Muscle of arm (tissue), 12 donors: ENCODE data around the gene TROAP. TPM values are rescaled to one million over a fixed set of nuclear protein-coding genes. Genes with fewer than 3 reads are reported as not detected.
"Not testable (repeated sequence)": the region's sequence is repeated elsewhere in the genome, so short reads cannot be mapped to it uniquely, and the experiment has no call there.

Source experiments
- DNase-seq: peaks from one replicate; pipeline ENCODE4 v3.0.0-alpha.2; 2013
- polyA plus RNA-seq, 12 donors: library from polyadenylated mRNA; unstranded; fragments of 120-200 nt; gene quantifications; one replicate each; pipeline ENCODE4 v1.2.1, GENCODE V29; 2013; ENCODE audit not compliant: insufficient read length in 12 of 12

The TROAP gene
- polyA plus RNA-seq, 12 donors = 7.0 to 29.2 (median 12.3) TPM; not detected in 1

GRCh38 chr12:49294086-49294803, 28.8 kb upstream of the TROAP start:
- no peak for DNase-seq

- no peak for DNase-seq
These were observed 28.3 kb upstream of the TROAP start for GRCh38 chr12:49294804-49295081.

GRCh38 chr12:49295082-49295936, 27.7 kb upstream of the TROAP start, which contains the start of gene PRPH:
PRPH (plus strand) TSS chr12:49295147; CDS start chr12:49295201, 54 bp downstream.
- no peak for DNase-seq

GRCh38 chr12:49296034-49296835, 26.8 kb upstream of the TROAP start:
- no peak for DNase-seq

GRCh38 chr12:49296836-49297694, 26.0 kb upstream of the TROAP start:
- DNase-seq = no peak

- DNase-seq = no peak
These were observed 25.4 kb upstream of the TROAP start for GRCh38 chr12:49297695-49298060.

- no peak for DNase-seq
These were observed 24.9 kb upstream of the TROAP start for GRCh38 chr12:49298160-49298559.

GRCh38 chr12:49301760-49302159, 21.3 kb upstream of the TROAP start:
- no peak for DNase-seq

- no peak for DNase-seq
These were observed 18.9 kb upstream of the TROAP start for GRCh38 chr12:49304161-49304560.

- DNase-seq = no peak
These were observed 17.1 kb upstream of the TROAP start for GRCh38 chr12:49305762-49306510.

- no peak for DNase-seq
These were observed 13.7 kb upstream of the TROAP start for GRCh38 chr12:49309386-49309785.

GRCh38 chr12:49310451-49311000, 12.5 kb upstream of the TROAP start:
- DNase-seq = not testable (repeated sequence)

GRCh38 chr12:49314811-49315210, 8.2 kb upstream of the TROAP start:
- no peak for DNase-seq

GRCh38 chr12:49317118-49317517, 5.9 kb upstream of the TROAP start:
- DNase-seq = not testable (repeated sequence)

GRCh38 chr12:49320411-49321103, 2.5 kb upstream of the TROAP start:
- DNase-seq = not testable (repeated sequence)

GRCh38 chr12:49322367-49322707, 718 bp upstream of the TROAP start:
- DNase-seq = no peak

- DNase-seq = no peak
These were observed 556 bp downstream of the TROAP start for GRCh38 chr12:49323524-49324097.

- no peak for DNase-seq
These were observed 2.6 kb downstream of the TROAP start for GRCh38 chr12:49325606-49326005.

GRCh38 chr12:49327368-49327767, 4.3 kb downstream of the TROAP start:
- no peak for DNase-seq
